ENCODE measurements around the gene AHI1.
"Not testable (repeated sequence)": the region's sequence is repeated elsewhere in the genome, so short reads cannot be mapped to it uniquely, and the experiment has no call there.

The AHI1 gene

DNA sequence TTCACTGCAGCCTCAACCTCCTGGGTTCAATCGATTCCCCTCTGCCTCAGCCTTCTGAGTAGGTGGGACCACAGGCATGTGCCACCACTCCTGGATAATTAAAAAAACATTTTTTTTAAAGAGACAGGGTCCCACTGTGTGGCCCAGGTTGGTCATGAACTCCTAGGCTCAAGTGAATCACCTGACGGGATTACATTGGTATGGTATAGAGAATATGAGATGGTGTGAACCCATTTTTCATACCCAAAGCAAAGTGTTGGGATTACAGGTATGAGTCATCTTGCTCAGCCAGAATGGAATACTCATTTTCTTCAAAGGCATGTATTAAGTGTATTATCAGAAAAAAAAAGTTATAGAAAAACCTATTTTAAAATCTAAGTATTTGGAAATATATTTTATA is 114.2 kb downstream of the AHI1 start:
- no peak for DNase-seq

DNA sequence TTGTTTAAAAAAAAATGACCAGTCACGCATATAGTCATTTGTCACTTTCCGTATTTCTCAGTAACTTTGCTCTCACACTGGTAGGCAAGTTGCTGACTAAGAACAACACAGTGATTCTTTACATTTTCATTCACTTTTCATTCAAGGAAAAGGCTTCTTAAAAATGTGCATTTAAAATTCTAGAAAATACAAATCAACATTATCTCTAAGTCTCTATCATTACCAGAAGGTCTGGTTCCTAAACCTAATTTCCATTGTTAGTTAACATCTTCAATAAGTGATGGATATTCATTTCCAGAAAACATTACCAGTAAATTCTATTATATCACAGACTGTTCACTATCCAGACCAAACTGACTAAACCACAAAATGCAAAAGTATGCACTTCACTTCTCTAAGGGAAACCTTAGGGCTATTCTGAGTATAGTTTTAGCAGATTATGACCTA is 115.3 kb downstream of the AHI1 start:
- no peak for DNase-seq

GRCh38 chr6:135380793-135381192 is 116.7 kb downstream of the AHI1 start:
- DNase-seq: no peak

DNA sequence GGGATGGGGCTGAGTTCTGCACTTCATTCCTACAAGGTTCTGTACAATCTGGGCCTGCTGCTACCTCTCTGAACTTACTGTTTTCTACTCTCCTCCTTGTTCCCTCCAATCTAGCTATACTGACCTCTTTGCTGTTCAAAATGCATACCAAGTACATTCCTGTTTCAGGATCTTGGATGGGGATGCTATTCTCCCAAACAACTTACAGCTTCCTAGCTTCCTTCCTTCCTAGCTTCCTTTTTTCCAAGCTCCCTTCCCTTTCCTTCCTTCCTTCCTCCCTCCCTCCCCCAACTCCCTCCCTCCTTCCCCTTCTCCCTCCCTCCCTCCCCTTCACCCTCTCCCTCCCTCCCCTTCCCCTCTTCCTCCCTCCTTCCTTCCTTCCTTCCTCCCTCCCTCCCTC is 117.9 kb downstream of the AHI1 start:
- no peak for DNase-seq

DNA sequence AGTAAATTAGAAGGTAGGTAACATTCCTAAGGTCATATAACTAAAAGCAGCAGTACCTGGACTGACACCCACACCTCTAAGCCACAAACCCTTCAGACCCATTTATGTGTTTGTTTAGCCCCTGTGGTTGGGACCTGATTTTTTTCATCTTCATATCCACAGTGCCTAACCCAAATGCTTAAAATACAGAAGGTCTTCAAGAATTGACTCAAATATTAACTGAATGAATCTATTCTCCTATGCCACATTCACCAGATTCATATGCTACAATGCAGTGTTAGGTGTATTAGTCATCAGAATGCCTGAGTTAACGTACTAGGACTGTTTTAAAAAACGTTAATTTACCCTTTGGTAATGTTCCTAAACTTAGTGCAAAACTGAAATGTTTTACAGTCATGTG is 124.8 kb downstream of the AHI1 start:
- no peak for DNase-seq

GRCh38 chr6:135363622-135364021 is 133.9 kb downstream of the AHI1 start:
- not testable (repeated sequence) for DNase-seq

GRCh38 chr6:135362124-135362523 is 135.4 kb downstream of the AHI1 start:
- no peak for DNase-seq

- DNase-seq: no peak
Observed at GRCh38 chr6:135360222-135360621, 137.3 kb downstream of the AHI1 start.

- DNase-seq: no peak
Observed at GRCh38 chr6:135358985-135359384, 138.6 kb downstream of the AHI1 start.

GRCh38 chr6:135358251-135358821 is 139.2 kb downstream of the AHI1 start:
- no peak for DNase-seq

DNA sequence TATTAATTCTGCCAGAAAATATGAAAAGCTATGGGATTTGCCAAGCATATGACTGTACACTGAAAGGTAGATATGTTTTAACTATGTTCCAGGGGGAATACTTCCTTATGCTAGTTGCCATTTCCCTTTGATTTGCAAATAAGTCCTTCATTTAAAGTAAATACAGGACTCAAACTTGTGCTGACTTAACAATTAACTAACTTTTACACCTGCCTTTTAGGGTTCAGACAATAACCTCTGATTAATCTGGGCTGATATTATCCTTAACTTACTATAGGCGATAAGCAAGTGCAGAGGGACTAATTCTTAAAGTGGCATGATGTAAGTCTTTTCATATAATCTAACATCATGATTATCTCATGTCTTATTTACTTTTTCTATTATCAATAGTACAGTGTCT is 143.1 kb downstream of the AHI1 start:
- DNase-seq: no peak

DNA sequence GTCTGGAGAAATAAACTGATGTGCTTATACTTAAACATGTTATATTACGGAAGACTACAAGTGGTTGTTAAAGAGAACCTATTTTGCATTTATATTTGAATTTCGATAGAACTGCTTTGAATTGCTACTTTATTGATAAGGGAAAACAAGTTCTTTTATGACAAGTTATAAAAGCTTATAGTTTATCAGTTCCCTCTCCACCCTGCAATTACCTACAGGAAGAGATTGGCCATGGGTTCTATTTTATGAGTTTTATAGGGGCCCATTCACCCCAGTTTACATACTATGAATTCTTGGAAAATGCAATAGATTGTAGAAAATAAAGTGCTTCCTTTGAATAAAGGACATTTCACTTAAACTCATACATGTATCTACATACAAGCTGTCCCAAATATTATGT is 144.4 kb downstream of the AHI1 start:
- no peak for DNase-seq

DNA sequence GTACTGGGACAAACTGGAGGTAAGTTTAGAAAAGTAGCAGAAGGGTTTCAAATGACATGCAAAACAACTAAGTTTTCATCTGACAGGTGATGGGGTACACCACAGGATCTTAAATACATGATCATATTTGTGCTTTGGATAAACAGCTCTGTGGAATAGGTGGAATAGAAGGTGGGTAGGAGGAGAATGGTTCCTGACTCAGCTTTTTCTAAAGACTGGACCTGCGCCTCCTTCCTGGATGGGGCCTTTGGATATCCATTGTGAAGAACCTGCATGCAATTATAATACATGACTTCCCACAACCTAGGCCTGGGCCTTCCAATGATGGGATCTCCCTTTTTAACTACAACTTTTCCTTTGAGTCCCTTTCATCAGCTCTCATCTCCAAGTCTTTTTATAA is 145.9 kb downstream of the AHI1 start:
- DNase-seq: no peak

GRCh38 chr6:135347887-135348286 is 149.7 kb downstream of the AHI1 start:
- no peak for DNase-seq

DNA sequence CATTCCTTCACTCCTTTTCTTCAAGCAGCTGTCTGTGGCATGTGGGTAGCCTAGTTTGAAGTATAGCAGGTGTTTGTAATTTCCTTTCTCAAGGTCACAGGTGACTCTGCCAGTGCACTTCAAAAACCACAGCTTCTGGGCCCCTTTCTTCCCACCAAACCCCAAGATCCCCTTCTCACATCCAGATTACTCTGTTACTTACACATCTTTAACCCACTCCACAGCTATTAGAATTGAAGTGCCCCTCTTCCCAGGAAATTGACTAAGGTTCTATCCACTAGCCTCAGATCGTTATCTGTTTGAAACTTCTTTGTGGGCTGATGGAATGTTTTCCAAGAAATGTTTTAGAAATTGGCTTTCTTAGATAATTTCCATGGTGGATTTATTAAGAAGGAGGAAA is 150.8 kb downstream of the AHI1 start:
- no peak for DNase-seq

- DNase-seq: no peak
Observed at GRCh38 chr6:135344526-135344925, 153.0 kb downstream of the AHI1 start.

GRCh38 chr6:135339920-135340319 is 157.6 kb downstream of the AHI1 start:
- not testable (repeated sequence) for DNase-seq

- DNase-seq: no peak
Observed at GRCh38 chr6:135334169-135334568, 163.4 kb downstream of the AHI1 start.

- DNase-seq: no peak
Observed at GRCh38 chr6:135331002-135331401, 166.5 kb downstream of the AHI1 start.

DNA sequence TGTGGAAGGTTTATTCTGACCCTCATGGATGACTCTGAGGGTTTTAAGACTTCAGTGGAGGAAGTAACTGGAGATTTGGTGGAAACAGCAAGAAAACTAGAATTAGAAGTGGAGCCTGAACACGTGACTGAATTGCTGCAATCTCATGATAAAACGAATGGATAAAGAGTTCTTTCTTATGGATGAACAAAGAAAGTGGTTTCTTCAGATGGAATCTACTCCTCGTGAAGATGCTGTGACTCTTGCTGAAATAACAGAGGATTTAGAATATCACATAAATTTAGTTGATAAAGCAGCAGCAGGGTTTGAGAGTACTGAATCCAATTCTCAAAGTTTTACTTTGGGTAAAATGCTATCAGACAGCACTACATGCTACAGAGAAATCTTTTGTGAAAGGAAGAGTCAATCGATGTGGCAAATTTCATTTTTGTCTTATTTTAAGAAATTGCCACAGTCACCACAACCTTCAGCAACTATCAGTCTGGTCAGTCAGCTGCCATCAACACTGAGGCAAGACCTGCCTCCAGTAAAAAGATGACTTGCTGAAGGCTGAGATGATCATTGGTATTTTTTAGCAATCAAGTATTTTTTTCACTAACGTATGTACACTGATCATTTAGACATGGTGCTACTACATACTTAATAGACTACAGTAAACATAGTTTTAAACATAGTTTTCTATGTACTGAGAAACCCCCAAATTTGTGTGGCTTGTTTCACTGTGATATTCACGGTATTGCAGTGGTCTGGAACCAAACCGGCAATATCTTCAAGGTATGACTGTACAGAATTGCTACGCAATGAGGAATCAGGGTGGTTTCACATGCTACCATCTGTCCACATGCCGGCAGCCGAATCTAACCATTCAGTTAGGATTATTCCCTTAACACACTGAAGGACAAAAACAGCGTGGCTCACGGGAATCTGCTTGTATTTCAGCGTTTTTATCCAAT is 167.4 kb downstream of the AHI1 start:
- DNase-seq: no peak

GRCh38 chr6:135328136-135328535 is 169.4 kb downstream of the AHI1 start:
- no peak for DNase-seq

GRCh38 chr6:135325624-135326424 is 171.7 kb downstream of the AHI1 start:
- no peak for DNase-seq

DNA sequence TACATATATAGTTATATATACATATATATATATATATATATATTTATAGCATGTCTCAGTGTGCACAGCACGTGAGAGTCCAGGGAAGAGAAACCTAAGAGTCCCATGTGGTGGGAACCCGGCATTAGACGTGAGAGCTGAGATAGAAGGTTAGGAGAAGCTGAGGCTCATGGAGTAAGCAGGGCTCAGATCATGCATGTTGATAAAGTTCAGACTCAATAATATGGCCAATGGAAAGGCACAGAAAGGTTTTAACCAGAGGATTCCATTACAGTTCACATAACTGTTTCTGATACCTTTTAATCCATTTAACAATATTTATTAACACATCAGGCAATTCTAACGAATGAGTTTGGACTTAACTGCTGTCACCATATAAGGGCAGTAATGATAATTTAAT is 173.0 kb downstream of the AHI1 start:
- no peak for DNase-seq

DNA sequence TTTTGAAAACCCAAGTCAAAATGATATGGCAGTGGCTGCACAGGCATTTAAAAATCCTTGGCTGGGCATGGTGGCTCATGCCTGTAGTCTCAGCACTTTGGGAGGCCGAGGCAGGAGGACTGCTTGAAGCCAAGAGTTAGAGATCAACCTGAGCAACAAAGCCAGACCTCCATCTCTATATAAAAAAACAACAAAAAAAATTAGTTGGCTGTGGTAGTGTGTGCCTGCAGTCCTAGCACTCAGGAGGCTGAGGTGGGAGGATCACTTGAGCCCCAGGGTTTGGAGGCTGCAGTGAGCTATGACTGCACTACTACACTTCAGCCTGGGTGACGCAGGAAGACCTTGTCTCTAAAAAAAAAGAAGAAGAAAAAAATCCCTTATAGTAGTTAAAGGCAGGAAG is 173.6 kb downstream of the AHI1 start:
- no peak for DNase-seq

Data from GOT3 (cell line).